CD4-positive, alpha-beta T cell treated with Interleukin-17A for 1 hour (primary cell): ENCODE results near the gene SERPING1.

Source experiments
- DNase-seq: peaks from one replicate; pipeline ENCODE4 v3.0.0-alpha.2; 2020

SERPING1 gene

GRCh38 chr11:57597916-57598830 lies 688 bp downstream of the SERPING1 start:
- DNase-seq = no peak

GRCh38 chr11:57598831-57599155 lies 1.3 kb downstream of the SERPING1 start:
- DNase-seq = no peak

GRCh38 chr11:57599381-57599780 lies 1.9 kb downstream of the SERPING1 start:
- DNase-seq = no peak

- no peak for DNase-seq
Observed at GRCh38 chr11:57601297-57601696, 3.8 kb downstream of the SERPING1 start.

- no peak for DNase-seq
Observed at GRCh38 chr11:57604296-57605027, 7.0 kb downstream of the SERPING1 start.

- DNase-seq = no peak
Observed at GRCh38 chr11:57605028-57605420, 7.5 kb downstream of the SERPING1 start.

GRCh38 chr11:57610170-57610569 lies 12.7 kb downstream of the SERPING1 start:
- DNase-seq = no peak

- DNase-seq = no peak
Observed at GRCh38 chr11:57614234-57614772, 16.8 kb downstream of the SERPING1 start.

- DNase-seq = no peak
Observed at GRCh38 chr11:57615308-57615707, 17.8 kb downstream of the SERPING1 start.

- DNase-seq = no peak
Observed at GRCh38 chr11:57616595-57616994, 19.1 kb downstream of the SERPING1 start.

- DNase-seq = no peak
Observed at GRCh38 chr11:57618438-57618837, 21.0 kb downstream of the SERPING1 start.

- no peak for DNase-seq
Observed at GRCh38 chr11:57619331-57619730, 21.8 kb downstream of the SERPING1 start.

- no peak for DNase-seq
Observed at GRCh38 chr11:57620467-57620866, 23.0 kb downstream of the SERPING1 start.

GRCh38 chr11:57622263-57622662 lies 24.8 kb downstream of the SERPING1 start:
- DNase-seq = no peak

- DNase-seq = no peak
Observed at GRCh38 chr11:57624864-57625263, 27.4 kb downstream of the SERPING1 start.

- DNase-seq = no peak
Observed at GRCh38 chr11:57626895-57627294, 29.4 kb downstream of the SERPING1 start.

- DNase-seq = no peak
Observed at GRCh38 chr11:57630171-57630570, 32.7 kb downstream of the SERPING1 start.

- no peak for DNase-seq
Observed at GRCh38 chr11:57632116-57632515, 34.6 kb downstream of the SERPING1 start.

- no peak for DNase-seq
Observed at GRCh38 chr11:57633394-57634070, 36.0 kb downstream of the SERPING1 start.

GRCh38 chr11:57634311-57634710 lies 36.8 kb downstream of the SERPING1 start:
- DNase-seq = no peak

GRCh38 chr11:57635246-57635645 lies 37.8 kb downstream of the SERPING1 start:
- no peak for DNase-seq

GRCh38 chr11:57637626-57638004 lies 40.1 kb downstream of the SERPING1 start:
- no peak for DNase-seq

GRCh38 chr11:57638005-57638781 lies 40.7 kb downstream of the SERPING1 start:
- no peak for DNase-seq
